Subcutaneous abdominal adipose tissue (tissue), 5 donors: ENCODE data around the gene NKAIN2.

ENCODE experiments used
- H3K27ac ChIP-seq: one replicate; pipeline ENCODE4 v1.7.0; 2013; ENCODE audit warnings: low read depth, mild to moderate bottlenecking, inconsistent platforms, low read length, moderate library complexity
- H3K27me3 ChIP-seq, 5 donors: one replicate each; pipeline ENCODE4 v1.7.0; 2013; ENCODE audit warnings: low read length in 5 of 5, inconsistent platforms in 1 of 5; ENCODE audit not compliant: control insufficient read depth in 5 of 5, insufficient read depth in 4 of 5
- H3K36me3 ChIP-seq, 5 donors: one replicate each; pipeline ENCODE4 v1.7.0; 2013; ENCODE audit warnings: low read length in 5 of 5; ENCODE audit not compliant: control insufficient read depth in 5 of 5, insufficient read depth in 5 of 5
- H3K4me1 ChIP-seq, 5 donors: one replicate each; pipeline ENCODE4 v1.7.0; 2013; ENCODE audit warnings: low read length in 5 of 5, mild to moderate bottlenecking in 3 of 5, moderate library complexity in 1 of 5; ENCODE audit not compliant: control insufficient read depth in 5 of 5, insufficient read depth in 5 of 5
- H3K4me3 ChIP-seq, 5 donors: one replicate each; pipeline ENCODE4 v1.7.0; 2013; ENCODE audit warnings: low read length in 5 of 5, low read depth in 1 of 5
- H3K9ac ChIP-seq, 5 donors: one replicate each; pipeline ENCODE4 v1.7.0; 2013; ENCODE audit warnings: low read length in 5 of 5, mild to moderate bottlenecking in 4 of 5, moderate library complexity in 3 of 5
- H3K9me3 ChIP-seq, 5 donors: one replicate each; pipeline ENCODE4 v1.7.0; 2013; ENCODE audit warnings: low read length in 5 of 5; ENCODE audit not compliant: control insufficient read depth in 5 of 5
- donor health status: healthy.
- donor health status: healthy.
- donor health status: healthy.
- donor health status: healthy.
- donor health status: healthy.

Gene NKAIN2

DNA sequence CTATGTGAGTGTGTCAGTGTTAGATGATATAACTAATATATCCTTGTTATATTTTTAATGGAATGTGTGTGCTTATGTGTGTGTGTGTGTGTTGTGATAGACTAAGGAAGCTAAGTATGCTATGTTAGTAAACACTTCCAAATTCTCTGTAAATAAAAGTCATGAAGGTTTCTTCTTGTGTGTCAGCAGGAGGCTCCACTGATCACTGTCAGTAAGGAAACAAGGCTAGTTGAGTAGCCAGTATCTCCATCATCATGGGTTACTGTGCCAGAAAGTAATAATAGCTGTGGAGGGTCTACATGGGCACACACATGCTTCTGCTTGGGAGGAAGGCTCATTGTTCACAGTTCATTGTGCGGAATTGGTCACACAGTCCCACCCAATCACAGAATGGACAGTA, 855.8 kb downstream of the NKAIN2 start:
- H3K4me1 ChIP-seq, result no peaks in the 10 kb centered on the region
- H3K9me3 ChIP-seq, result no peaks in the 10 kb centered on the region
- no peaks in the 10 kb centered on the region for H3K36me3 ChIP-seq
- no peaks in the 10 kb centered on the region for H3K27me3 ChIP-seq
- H3K9ac ChIP-seq, result no peak overlapping the region
- H3K27ac ChIP-seq, result no peak overlapping the region
- H3K4me3 ChIP-seq, result no peak overlapping the region

DNA sequence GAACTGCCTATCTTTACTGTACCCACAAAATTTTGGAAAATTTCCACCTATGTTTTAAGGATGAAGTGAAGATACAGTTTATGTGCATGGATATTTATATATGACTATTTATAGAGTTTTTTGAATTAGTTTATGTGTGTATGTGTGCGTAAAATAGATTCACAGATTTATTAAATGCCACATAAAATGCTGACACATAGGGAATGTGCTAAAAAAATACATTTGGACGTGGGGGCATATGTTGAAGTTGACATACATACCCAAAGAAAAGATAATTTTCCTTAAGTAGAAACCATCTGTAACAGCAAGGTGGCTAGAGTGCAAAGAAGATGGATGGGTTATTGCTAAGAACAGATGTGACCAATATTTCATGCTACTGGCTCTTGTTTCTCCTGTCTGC, 856.5 kb downstream of the NKAIN2 start:
- Histone ChIP-seq H3K27ac (no peak overlapping the region), H3K36me3 (no peaks in the 10 kb centered on the region), H3K27me3 (no peaks in the 10 kb centered on the region), H3K9me3 (no peaks in the 10 kb centered on the region), H3K4me1 (no peaks in the 10 kb centered on the region), H3K9ac (no peak overlapping the region), H3K4me3 (no peak overlapping the region)

DNA sequence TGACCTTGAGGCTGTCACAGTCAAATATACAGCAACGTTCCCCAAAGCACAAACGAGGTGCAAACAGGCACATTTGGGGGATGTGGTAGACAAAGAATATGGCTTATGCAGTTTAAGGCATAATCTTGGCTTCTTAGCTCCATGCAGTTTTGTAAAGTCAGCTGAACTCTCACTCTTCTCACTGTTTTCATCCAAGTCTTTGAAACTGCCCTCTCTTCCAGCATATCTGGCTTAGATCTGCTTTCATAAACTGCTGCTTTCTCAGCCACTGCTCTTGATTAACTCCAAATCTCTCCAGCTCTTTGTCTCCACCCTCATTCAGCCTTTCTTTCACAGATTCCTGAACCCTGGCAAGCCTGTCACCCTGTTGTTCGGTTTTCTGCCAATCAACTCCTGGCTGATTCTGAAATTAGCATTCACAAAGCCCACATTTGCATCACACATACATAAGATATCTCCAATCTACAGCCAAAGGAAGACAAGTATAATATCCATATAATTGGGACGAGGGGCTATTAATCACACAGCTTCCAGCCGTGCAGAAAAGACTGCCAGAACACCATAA, 857.5 kb downstream of the NKAIN2 start:
- Histone ChIP-seq H3K27me3 (no peaks in the 10 kb centered on the region), H3K9ac (no peak overlapping the region), H3K9me3 (peaks cover 0 to 3% (median 0%) of the 10 kb centered on the region in 5 donors), H3K36me3 (no peaks in the 10 kb centered on the region), H3K4me3 (no peak overlapping the region), H3K27ac (no peak overlapping the region), H3K4me1 (no peaks in the 10 kb centered on the region)

DNA sequence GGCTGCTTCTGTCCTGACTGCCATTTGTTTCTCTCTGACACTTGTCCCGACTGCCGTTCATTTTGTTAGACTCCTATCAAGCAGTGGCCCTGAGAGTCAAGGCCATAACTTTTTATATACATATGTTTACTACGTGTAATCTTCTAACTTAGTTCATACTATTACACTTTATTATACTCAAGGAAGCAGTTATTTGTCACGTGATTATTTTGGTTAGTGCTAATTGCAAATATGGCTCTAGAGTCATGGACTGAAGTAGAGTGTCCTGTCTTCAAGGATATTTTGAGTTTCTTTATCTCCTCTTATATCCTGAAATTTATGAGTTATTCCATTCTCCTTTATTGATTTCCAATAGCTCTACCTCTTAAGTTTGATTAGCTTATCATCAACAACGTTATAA, 864.4 kb downstream of the NKAIN2 start:
- no peaks in the 10 kb centered on the region for H3K4me1 ChIP-seq
- no peak overlapping the region for H3K4me3 ChIP-seq
- no peaks in the 10 kb centered on the region for H3K36me3 ChIP-seq
- no peak overlapping the region for H3K9ac ChIP-seq
- peaks cover 0 to 3% (median 0%) of the 10 kb centered on the region in 5 donors for H3K9me3 ChIP-seq
- H3K27me3 ChIP-seq, result no peaks in the 10 kb centered on the region
- no peak overlapping the region for H3K27ac ChIP-seq

- no peak overlapping the region for H3K4me3 ChIP-seq
- peaks cover 0 to 4% (median 0%) of the 10 kb centered on the region in 5 donors for H3K9me3 ChIP-seq
- H3K27me3 ChIP-seq, result no peaks in the 10 kb centered on the region
- H3K36me3 ChIP-seq, result no peaks in the 10 kb centered on the region
- H3K9ac ChIP-seq, result no peak overlapping the region
- no peak overlapping the region for H3K27ac ChIP-seq
- H3K4me1 ChIP-seq, result no peaks in the 10 kb centered on the region
Measured at GRCh38 chr6:124669713-124670480, 866.2 kb downstream of the NKAIN2 start.

- H3K4me1 ChIP-seq, result no peaks in the 10 kb centered on the region
- H3K9ac ChIP-seq, result no peak overlapping the region
- no peak overlapping the region for H3K4me3 ChIP-seq
- no peaks in the 10 kb centered on the region for H3K27me3 ChIP-seq
- H3K27ac ChIP-seq, result no peak overlapping the region
- H3K9me3 ChIP-seq, result peaks cover 0 to 4% (median 0%) of the 10 kb centered on the region in 5 donors
- H3K36me3 ChIP-seq, result no peaks in the 10 kb centered on the region
Measured at GRCh38 chr6:124670801-124671200, 867.1 kb downstream of the NKAIN2 start.

DNA sequence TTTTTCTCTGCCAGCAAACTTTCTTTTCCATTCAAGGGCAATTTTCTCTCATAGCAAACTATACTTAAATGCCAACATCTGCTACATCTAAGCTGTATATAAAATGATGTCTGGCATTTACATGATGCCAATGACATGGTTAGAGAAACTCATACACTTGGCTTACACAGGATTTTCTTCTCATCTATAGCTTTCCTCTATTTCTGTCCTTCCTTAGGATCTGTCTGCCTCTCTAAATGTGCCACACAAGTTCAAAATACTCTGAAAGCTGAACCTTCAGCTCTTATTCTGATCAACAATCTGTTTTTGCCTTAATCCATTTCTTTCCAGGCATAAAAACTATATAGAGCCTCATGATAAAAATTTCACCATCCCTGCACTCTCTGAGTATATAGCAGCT, 867.7 kb downstream of the NKAIN2 start:
- no peaks in the 10 kb centered on the region for H3K4me1 ChIP-seq
- no peaks in the 10 kb centered on the region for H3K36me3 ChIP-seq
- no peak overlapping the region for H3K27ac ChIP-seq
- peaks cover 0 to 4% (median 0%) of the 10 kb centered on the region in 5 donors for H3K9me3 ChIP-seq
- H3K4me3 ChIP-seq, result no peak overlapping the region
- H3K27me3 ChIP-seq, result no peaks in the 10 kb centered on the region
- no peak overlapping the region for H3K9ac ChIP-seq

- no peak overlapping the region for H3K4me3 ChIP-seq
- H3K36me3 ChIP-seq, result no peaks in the 10 kb centered on the region
- H3K27ac ChIP-seq, result no peak overlapping the region
- no peaks in the 10 kb centered on the region for H3K27me3 ChIP-seq
- no peak overlapping the region for H3K9ac ChIP-seq
- H3K9me3 ChIP-seq, result peaks cover 6 to 14% (median 6%) of the 10 kb centered on the region in 5 donors
- H3K4me1 ChIP-seq, result no peaks in the 10 kb centered on the region
Measured at GRCh38 chr6:124674042-124674441, 870.4 kb downstream of the NKAIN2 start.

- no peak overlapping the region for H3K9ac ChIP-seq
Measured at GRCh38 chr6:124676033-124676432, 872.4 kb downstream of the NKAIN2 start.

GRCh38 chr6:124677874-124678273, 874.2 kb downstream of the NKAIN2 start:
- Histone ChIP-seq H3K27me3 (no peaks in the 10 kb centered on the region), H3K27ac (no peak overlapping the region), H3K9ac (no peak overlapping the region), H3K4me3 (no peak overlapping the region), H3K4me1 (no peaks in the 10 kb centered on the region), H3K9me3 (peaks cover 9 to 15% (median 12%) of the 10 kb centered on the region in 5 donors), H3K36me3 (no peaks in the 10 kb centered on the region)

More at GRCh38 chr6:124676033-124676432, 872.4 kb downstream of the NKAIN2 start:
- Histone ChIP-seq H3K9me3 (peaks cover 9 to 15% (median 12%) of the 10 kb centered on the region in 5 donors), H3K36me3 (no peaks in the 10 kb centered on the region), H3K27ac (no peak overlapping the region), H3K27me3 (no peaks in the 10 kb centered on the region), H3K4me3 (no peak overlapping the region), H3K4me1 (no peaks in the 10 kb centered on the region)
